Erythroblast (primary cell): Measurements from ENCODE around the gene KIAA1549.

Source experiments
- GATA1 ChIP-seq: IDR thresholded peaks from 2 replicates; pipeline ENCODE4 v1.6.1; 2011; ENCODE audit warnings: low read depth, mild to moderate bottlenecking, control low read depth, low read length, moderate library complexity
- POLR2A ChIP-seq: IDR thresholded peaks from 2 replicates; pipeline ENCODE4 v1.6.1; 2011; ENCODE audit warnings: mild to moderate bottlenecking, low read length

- TF ChIP-seq POLR2A (no peak), GATA1 (no peak)
Observed at GRCh38 chr7:138892812-138893211, 88.4 kb downstream of the KIAA1549 start.
